Fibroblast of skin of left quadriceps (primary cell): ENCODE results near the gene NEU3.
"Not testable (repeated sequence)": the region's sequence is repeated elsewhere in the genome, so short reads cannot be mapped to it uniquely, and the experiment has no call there.

Experiments
- DNase-seq, 2 experiments: peaks; one replicate each; pipeline ENCODE4 v3.0.0-alpha.2; 2013; ENCODE audit warnings: low read depth in 2 of 2

Gene NEU3

DNA sequence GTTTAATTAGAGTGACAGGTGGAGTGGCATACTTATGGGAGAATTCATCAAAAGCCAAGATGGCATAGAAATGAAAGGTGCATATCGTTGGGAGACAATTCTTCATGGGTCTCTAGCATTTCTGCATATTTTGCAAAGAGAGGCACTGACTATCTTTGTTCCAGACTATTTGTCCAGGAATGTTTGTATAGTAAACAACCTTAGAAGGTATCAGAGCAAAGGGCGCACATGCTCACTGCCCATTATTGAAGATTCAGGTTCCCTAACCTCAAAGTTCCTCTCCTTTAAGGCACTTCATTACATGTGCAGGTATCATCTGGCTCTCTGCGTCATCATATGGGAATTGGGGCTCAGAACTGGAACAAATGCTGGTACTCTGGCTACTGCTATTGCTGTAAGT, 4.7 kb upstream of the NEU3 start:
- DNase-seq, result no peak

GRCh38 chr11:74984730-74985129, 4.0 kb upstream of the NEU3 start:
- no peak for DNase-seq

GRCh38 chr11:74989260-74989638, 516 bp downstream of the NEU3 start:
- DNase-seq, result no peak

DNA sequence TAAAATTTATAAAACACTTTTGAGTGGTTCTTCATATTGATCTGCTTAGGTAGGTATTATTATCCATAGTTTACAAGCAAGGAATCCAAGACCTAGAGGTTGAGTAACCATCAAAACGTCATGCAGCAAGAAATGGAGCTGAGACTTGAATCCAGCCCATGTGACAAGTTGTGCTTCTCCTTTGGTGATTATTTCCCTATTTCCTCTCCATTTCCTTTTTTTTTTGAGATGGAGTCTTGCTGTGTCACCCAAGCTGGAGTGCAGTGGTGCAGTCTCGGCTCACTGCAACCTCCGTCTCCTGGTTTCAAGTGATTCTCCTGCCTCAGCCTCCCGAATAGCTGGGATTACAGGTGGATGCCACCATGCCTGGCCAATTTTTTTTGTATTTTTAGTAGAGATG, 1.4 kb downstream of the NEU3 start:
- not testable (repeated sequence) for DNase-seq

- no peak for DNase-seq
Measured at GRCh38 chr11:74990941-74991340, 2.2 kb downstream of the NEU3 start.

DNA sequence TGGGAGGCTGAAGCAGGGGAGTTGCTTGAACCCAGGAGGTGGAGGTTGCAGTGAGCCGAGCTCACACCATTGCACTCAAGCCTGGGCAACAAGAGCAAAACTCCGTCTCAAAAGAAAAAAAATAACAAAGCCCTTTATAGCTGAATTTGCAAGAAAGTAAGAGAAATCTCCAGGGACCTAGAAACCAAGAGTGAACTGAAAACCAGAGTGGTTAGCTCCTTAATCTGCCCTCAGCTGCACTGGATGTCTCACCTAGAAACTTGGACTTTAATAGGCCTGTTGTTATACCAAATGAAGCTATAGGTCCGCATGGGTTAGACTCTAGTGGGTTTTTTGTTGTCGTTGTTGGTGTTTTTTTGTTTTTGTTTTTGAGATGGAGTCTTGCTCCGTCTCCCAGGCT, 4.1 kb downstream of the NEU3 start:
- DNase-seq, result no peak

- DNase-seq, result no peak
Measured at GRCh38 chr11:75000975-75001354, 12.2 kb downstream of the NEU3 start.

DNA sequence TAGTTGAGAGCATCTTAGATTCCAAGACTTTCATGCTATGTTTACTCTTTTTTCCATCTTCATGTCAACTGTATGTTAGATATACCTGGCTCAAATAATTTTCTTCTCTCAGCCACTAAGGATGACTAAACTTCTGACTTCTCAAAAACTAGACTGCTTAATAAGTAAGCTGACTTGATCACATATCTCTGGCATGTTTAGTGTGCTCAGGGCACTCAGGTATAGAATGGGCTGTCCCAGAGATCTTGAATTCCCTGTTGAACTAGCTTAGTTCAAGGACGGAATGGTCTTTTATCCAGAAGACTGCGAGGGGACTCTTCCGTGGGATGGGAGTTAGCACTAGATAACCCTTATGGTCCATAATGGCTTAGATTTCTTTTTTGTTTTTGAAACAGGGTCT, 13.0 kb downstream of the NEU3 start:
- no peak for DNase-seq

- no peak for DNase-seq
Measured at GRCh38 chr11:75002516-75002915, 13.8 kb downstream of the NEU3 start.

DNA sequence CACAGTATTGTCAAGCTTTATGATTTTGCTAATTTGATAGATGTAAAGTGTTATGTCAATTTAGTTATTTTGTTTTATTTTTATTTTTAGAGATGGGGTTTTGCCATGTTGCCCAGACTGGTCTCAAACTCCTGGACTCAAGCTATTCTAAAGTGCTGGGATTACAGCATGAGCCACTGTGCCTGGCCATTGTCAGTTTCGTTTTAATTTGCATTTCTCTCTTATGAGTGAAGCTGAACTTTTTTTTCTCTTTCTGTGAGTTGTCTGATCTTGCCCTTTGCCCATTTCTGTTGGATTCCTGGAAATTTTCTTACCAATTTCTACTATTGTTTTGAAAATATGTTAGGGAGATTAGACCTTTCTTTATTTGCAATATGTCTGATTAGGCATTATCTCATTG, 15.5 kb downstream of the NEU3 start:
- no peak for DNase-seq

DNA sequence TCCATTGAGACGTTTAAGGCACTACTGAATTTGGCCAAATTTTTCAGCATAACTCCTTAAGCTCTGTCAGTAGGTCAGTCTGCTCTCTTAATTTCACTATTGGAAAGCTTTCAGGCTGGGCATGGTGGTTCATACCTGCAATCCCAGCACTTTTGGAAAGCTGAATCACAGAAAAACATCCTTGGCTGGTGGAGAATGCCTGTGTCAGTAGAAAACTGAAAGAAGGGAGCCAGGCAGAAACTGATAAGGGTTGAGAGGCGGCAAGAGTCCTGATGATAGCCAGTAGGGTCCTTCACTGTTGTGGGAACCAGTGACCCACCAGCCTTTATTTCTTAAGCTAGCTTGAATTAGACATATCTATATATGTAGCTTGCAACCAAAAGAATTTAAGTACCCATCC, 22.6 kb downstream of the NEU3 start:
- DNase-seq, result no peak

- DNase-seq, result no peak
Measured at GRCh38 chr11:75011872-75012271, 23.1 kb downstream of the NEU3 start.

- no peak for DNase-seq
Measured at GRCh38 chr11:75013051-75013450, 24.3 kb downstream of the NEU3 start.

DNA sequence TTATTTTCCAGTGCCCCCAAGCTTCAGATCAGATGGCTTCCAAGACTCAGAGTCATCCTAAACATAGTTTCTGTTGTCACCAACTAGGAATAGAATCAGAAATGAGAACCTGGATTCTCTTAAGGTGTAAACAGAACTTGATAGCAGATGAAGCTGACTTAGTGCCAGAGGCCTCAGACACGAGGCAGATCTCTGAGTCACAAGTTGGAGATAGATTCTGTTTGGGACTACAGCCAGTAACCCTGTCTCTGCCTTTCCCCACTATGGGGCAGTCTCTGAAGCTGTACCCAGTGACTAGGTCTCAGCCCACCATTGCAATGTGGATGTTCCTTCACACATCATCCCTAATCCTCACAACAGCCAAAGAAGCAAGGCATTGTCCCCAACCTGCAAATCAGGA, 25.4 kb downstream of the NEU3 start:
- DNase-seq, result peak; percentile 56 to 57

- DNase-seq, result not testable (repeated sequence)
Measured at GRCh38 chr11:75019200-75019599, 30.5 kb downstream of the NEU3 start.

DNA sequence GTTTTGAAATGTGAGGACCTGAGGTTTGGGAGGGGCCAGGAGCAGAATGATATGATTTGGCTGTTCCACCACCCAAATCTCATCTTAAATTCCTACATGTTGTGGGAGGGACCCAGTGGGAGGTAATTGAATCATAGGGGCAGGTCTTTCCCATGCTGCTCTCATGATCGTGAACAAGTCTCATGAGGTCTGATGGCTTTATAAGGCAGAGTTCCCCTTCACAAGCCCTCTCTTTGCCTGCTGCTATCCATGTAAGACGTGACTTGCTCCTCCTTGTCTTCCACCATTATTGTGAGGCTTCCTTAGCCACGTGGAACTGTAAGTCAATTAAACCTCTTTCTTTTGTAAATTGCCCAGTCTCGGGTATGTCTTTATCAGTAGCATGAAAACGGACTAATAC, 31.6 kb downstream of the NEU3 start:
- DNase-seq, result not testable (repeated sequence)

- no peak for DNase-seq
Measured at GRCh38 chr11:75022296-75022695, 33.6 kb downstream of the NEU3 start.

DNA sequence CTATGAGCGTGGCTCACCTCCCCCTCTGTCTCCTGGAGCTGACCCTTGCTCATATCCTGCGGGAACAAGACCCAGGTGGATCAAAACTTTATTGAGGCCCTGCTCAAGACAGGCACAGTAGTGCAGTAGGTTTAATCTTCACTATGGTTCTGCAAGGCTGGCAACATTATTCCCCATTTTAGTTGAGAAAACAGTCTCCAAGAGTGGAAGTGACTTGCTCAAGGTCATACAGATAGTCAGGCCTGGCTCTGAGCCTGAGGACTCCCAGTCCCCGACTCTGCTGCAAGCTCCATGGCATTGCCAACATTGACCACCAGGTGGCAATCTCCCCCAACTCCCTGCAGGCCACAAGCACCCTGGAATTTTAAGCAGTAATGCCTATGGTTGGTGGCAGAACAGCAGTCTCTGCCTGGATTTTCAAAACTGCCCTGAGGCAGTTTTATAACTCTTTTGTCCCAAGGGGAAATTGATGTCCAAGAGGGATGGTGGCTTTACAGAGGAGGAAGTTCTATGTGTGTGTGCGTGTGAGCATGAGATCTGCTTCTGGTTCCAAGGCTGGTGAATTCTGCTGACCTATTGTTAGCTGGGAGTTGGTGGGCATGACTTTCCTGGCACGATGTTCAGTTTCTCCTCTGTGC, 34.1 kb downstream of the NEU3 start:
- DNase-seq, result peak; percentile 47 to 56

GRCh38 chr11:75023446-75024067, 34.8 kb downstream of the NEU3 start:
- DNase-seq, result no peak

DNA sequence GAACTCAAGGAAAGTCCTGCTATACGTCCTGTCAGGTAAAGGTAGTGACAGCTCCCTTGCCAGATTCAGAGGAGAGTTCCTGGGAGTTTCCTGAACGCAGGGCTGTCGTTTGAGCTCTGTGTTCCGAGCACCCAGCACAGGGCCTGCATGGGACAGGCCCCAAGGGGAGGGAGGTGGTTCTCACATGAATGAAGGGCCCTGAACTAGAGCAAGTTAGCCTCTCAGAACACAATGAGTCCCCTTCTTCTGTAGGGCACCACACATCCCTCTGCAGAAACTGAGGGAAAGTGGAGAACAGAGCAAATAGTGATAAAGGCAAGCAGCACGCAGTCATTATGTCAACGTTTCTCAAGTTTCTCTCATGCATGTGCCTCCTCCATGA, 35.3 kb downstream of the NEU3 start:
- no peak for DNase-seq

- no peak for DNase-seq
Measured at GRCh38 chr11:75024764-75025211, 36.1 kb downstream of the NEU3 start.

DNA sequence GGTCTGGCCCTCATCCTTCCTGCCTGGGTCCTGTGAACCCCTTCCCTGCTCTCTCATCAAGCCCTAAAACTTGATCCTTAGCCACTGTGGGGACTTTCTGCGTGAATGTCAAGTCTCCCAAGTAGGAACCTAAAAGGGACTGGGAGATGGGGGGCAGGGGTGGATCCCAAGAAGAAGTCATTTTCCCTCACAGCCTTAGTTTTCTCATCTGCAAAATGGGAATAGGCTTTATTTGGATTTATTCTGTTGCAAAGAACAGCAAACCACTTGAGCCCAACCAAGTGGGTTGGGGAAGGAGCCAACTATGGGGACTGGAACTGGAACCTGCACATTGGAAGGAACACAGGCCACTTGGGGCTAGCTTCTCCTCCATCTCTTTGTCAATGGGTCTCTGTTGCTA, 36.8 kb downstream of the NEU3 start:
- DNase-seq, result no peak

DNA sequence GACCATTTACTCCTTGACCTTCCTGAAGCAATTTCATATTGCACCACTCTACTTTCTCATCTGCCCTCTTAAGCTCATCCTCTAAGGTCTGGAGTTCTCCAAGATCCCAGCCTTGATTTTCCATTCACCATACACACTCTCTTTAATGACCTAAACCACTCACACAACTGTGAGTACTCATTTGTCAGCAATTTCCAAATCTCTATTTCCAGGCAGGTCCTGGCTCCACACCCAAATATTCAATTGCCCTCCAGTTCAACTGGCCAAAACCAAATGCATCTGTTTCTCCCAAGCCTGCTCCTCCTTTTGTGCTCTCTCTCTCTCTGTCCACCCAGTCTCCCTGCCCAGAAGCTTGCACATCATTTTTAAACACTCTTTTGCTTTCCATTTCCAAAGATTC, 39.6 kb downstream of the NEU3 start:
- DNase-seq, result no peak

- DNase-seq, result no peak
Measured at GRCh38 chr11:75028724-75029123, 40.0 kb downstream of the NEU3 start.
